Measurements from ENCODE around the gene PHC2. TPM values are rescaled to one million over a fixed set of nuclear protein-coding genes. Genes with fewer than 3 reads are reported as not detected.

Gene PHC2
- total and polyA plus RNA-seq, 2 of the 13 experiments (the other 11 are each of a cell fraction or from before 2014, with no cell fraction given): 52.5 to 84.9 TPM

DNA sequence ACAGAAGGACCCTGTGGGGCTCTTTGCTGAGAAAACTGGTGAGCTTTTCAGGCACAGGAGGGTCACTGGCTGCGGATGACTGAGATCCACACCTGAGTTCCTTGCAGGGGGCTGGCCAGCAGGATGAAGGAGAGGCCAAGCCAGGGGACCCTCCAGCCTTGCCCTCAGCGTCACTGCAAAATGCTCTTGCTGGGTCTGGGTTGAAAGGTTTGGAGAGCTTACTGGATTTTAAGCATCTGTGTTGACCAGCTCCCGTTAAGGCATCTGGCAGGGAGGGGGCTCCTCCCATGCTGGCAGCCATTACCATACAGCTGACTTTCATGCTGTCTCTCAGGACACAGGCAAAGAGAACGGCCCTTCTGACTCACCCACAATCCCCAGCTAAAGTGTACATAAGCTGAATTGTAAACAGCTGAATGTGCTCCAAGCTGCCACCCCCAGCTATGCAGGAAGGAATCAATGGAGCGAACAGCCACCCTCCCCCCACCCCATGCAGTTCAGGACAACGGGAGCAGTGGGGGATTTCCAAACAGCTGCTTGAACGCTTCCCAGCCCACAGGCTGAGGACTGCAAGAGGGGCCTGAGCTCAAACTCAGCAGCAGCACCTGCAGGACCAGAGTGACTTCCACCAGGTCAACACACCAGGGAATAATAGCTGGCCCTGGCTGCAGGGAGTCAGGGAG lies 88.7 kb downstream of the PHC2 start (continued):
- TF ChIP-seq ATF3 (CRISPR knock-in tag; IDR thresholded peaks at IDR 0.05): peak; percentile 82
- peak; percentile 78 for TF ChIP-seq ZNF547 (CRISPR knock-in tag; IDR thresholded peaks at IDR 0.05)
- no peak for TF ChIP-seq CREB1 (IDR thresholded peaks at IDR 0.05)
- peak; percentile 80 for TF ChIP-seq CREB1 (CRISPR knock-in tag; IDR thresholded peaks at IDR 0.05)
- TF ChIP-seq ZNF749 (CRISPR knock-in tag; IDR thresholded peaks at IDR 0.05; ENCODE audit: borderline replicate concordance): no peak
- peak; percentile 88 for TF ChIP-seq SMAD3 (CRISPR knock-in tag; IDR thresholded peaks at IDR 0.05)
- TF ChIP-seq, protein P1, sequence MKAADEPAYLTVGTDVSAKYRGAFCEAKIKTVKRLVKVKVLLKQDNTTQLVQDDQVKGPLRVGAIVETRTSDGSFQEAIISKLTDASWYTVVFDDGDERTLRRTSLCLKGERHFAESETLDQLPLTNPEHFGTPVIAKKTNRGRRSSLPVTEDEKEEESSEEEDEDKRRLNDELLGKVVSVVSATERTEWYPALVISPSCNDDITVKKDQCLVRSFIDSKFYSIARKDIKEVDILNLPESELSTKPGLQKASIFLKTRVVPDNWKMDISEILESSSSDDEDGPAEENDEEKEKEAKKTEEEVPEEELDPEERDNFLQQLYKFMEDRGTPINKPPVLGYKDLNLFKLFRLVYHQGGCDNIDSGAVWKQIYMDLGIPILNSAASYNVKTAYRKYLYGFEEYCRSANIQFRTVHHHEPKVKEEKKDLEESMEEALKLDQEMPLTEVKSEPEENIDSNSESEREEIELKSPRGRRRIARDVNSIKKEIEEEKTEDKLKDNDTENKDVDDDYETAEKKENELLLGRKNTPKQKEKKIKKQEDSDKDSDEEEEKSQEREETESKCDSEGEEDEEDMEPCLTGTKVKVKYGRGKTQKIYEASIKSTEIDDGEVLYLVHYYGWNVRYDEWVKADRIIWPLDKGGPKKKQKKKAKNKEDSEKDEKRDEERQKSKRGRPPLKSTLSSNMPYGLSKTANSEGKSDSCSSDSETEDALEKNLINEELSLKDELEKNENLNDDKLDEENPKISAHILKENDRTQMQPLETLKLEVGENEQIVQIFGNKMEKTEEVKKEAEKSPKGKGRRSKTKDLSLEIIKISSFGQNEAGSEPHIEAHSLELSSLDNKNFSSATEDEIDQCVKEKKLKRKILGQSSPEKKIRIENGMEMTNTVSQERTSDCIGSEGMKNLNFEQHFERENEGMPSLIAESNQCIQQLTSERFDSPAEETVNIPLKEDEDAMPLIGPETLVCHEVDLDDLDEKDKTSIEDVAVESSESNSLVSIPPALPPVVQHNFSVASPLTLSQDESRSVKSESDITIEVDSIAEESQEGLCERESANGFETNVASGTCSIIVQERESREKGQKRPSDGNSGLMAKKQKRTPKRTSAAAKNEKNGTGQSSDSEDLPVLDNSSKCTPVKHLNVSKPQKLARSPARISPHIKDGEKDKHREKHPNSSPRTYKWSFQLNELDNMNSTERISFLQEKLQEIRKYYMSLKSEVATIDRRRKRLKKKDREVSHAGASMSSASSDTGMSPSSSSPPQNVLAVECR (CRISPR knock-in tag; IDR thresholded peaks at IDR 0.05; ENCODE audit: borderline replicate concordance): peak; percentile 96
- TF ChIP-seq HNF4G (IDR thresholded peaks at IDR 0.05; ENCODE audit: borderline replicate concordance, low read depth, low read length): peak; percentile 80
- no peak; the same call in 1 of the 2 replicates for TF ChIP-seq HNF4G (CRISPR knock-in tag; IDR thresholded peaks at IDR 0.05; ENCODE audit: borderline replicate concordance, low read depth)
- TF ChIP-seq, protein P2, sequence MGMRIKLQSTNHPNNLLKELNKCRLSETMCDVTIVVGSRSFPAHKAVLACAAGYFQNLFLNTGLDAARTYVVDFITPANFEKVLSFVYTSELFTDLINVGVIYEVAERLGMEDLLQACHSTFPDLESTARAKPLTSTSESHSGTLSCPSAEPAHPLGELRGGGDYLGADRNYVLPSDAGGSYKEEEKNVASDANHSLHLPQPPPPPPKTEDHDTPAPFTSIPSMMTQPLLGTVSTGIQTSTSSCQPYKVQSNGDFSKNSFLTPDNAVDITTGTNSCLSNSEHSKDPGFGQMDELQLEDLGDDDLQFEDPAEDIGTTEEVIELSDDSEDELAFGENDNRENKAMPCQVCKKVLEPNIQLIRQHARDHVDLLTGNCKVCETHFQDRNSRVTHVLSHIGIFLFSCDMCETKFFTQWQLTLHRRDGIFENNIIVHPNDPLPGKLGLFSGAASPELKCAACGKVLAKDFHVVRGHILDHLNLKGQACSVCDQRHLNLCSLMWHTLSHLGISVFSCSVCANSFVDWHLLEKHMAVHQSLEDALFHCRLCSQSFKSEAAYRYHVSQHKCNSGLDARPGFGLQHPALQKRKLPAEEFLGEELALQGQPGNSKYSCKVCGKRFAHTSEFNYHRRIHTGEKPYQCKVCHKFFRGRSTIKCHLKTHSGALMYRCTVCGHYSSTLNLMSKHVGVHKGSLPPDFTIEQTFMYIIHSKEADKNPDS (CRISPR knock-in tag; IDR thresholded peaks at IDR 0.05): no peak
- TF ChIP-seq SNRNP70 (IDR thresholded peaks at IDR 0.05; ENCODE audit: low read depth, low read length): no peak
- TF ChIP-seq PCBP1 (IDR thresholded peaks at IDR 0.05; ENCODE audit: borderline replicate concordance, low read depth, low read length): no peak
- TF ChIP-seq MTERF4 (CRISPR knock-in tag; IDR thresholded peaks at IDR 0.05): no peak
- TF ChIP-seq KLF16 (CRISPR knock-in tag; IDR thresholded peaks at IDR 0.05): peak in 1 of 2 experiments; percentile 77; a peak in 1 of 4 replicates
- peak; percentile 36; the same call in 1 of the 2 replicates for TF ChIP-seq ZSCAN21 (CRISPR knock-in tag; IDR thresholded peaks at IDR 0.05; ENCODE audit: borderline replicate concordance)
- TF ChIP-seq HDAC2 (CRISPR knock-in tag; IDR thresholded peaks at IDR 0.05): peak; percentile 93
- peak; percentile 93 for TF ChIP-seq SOX5 (CRISPR knock-in tag; IDR thresholded peaks at IDR 0.05; ENCODE audit: borderline replicate concordance)
- no peak for TF ChIP-seq ZNF83 (CRISPR knock-in tag; IDR thresholded peaks at IDR 0.05; ENCODE audit: borderline replicate concordance)
- TF ChIP-seq ASH2L (IDR thresholded peaks at IDR 0.05; ENCODE audit: insufficient read length, low read depth, low read length): peak; percentile 80
- TF ChIP-seq GPN1 (CRISPR knock-in tag; IDR thresholded peaks at IDR 0.05; ENCODE audit: borderline replicate concordance): no peak
- TF ChIP-seq, protein P3, sequence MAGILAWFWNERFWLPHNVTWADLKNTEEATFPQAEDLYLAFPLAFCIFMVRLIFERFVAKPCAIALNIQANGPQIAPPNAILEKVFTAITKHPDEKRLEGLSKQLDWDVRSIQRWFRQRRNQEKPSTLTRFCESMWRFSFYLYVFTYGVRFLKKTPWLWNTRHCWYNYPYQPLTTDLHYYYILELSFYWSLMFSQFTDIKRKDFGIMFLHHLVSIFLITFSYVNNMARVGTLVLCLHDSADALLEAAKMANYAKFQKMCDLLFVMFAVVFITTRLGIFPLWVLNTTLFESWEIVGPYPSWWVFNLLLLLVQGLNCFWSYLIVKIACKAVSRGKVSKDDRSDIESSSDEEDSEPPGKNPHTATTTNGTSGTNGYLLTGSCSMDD (CRISPR knock-in tag; IDR thresholded peaks at IDR 0.05): no peak

Data from HepG2 (cell line).